RWPE2 (cell line): ENCODE measurements around the gene DRC1.
A peak's percentile ranks its signal among the peaks of the same experiment; 100 is the strongest.

Source experiments
- ATAC-seq: fragments of 200-7000 bp; cut with Tn5 transposase; 3 replicates; pipeline ENCODE4 v1.9.1; 2021; ENCODE audit warnings: low read depth
- DNase-seq: peaks from one replicate; pipeline ENCODE4 v3.0.0-alpha.2; 2020; ENCODE audit warnings: low spot score
- H3K27ac ChIP-seq: fragments of 450-650 bp; 2 replicates; pipeline ENCODE4 v1.5.1; 2017; ENCODE audit warnings: mild to moderate bottlenecking; ENCODE audit not compliant: poor library complexity, severe bottlenecking
- H3K27me3 ChIP-seq: fragments of 250-450 bp; sonication (Bioruptor Pico); 2 replicates; pipeline ENCODE4 v1.5.1; 2021; ENCODE audit warnings: mild to moderate bottlenecking, moderate library complexity; ENCODE audit not compliant: insufficient read depth, poor library complexity, severe bottlenecking
- H3K36me3 ChIP-seq: fragments of 250-450 bp; sonication (Bioruptor Pico); 2 replicates; pipeline ENCODE4 v1.5.1; 2020; ENCODE audit warnings: low read depth, mild to moderate bottlenecking, moderate library complexity
- H3K4me1 ChIP-seq: fragments of 250-450 bp; sonication (Bioruptor Pico); 2 replicates; pipeline ENCODE4 v1.5.1; 2021; ENCODE audit warnings: mild to moderate bottlenecking, moderate library complexity; ENCODE audit not compliant: insufficient read depth, poor library complexity, severe bottlenecking
- H3K4me3 ChIP-seq: fragments of 250-450 bp; sonication (Bioruptor Pico); 2 replicates; pipeline ENCODE4 v1.5.1; 2021; ENCODE audit warnings: mild to moderate bottlenecking, moderate library complexity; ENCODE audit not compliant: severe bottlenecking
- H3K9me3 ChIP-seq: fragments of 250-450 bp; sonication (Bioruptor Pico); 2 replicates; pipeline ENCODE4 v1.5.1; 2021; ENCODE audit warnings: mild to moderate bottlenecking, moderate library complexity; ENCODE audit not compliant: severe bottlenecking
- TF ChIP-seq, protein P1 (sequence below): fragments of 450-650 bp; IDR thresholded peaks from one replicate; pipeline ENCODE4 v1.5.1; 2017; ENCODE audit warnings: mild to moderate bottlenecking, moderate library complexity; ENCODE audit not compliant: poor library complexity, severe bottlenecking

The DRC1 gene

DNA sequence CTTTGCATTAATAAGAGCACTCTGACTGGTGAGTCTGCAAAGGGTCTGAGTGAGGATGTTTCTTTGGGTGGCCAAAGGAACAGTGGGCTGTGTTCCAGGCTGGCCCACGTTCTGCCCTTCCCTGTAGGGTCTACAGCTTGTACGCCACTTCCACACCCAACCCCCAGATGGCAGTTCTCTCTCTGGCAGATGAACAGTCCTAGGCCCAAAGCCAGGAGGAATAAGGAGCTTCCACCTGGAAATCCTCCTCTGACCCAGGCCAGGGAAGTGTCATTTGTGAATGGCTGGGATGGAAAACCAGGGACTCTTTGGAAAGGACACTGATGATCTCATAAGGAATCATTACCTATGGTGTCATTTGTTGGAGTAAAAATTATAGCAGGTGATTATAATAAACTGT, 69.6 kb downstream of the DRC1 start:
- no peaks in the 10 kb centered on the region for H3K36me3 ChIP-seq
- TF ChIP-seq, protein P1, sequence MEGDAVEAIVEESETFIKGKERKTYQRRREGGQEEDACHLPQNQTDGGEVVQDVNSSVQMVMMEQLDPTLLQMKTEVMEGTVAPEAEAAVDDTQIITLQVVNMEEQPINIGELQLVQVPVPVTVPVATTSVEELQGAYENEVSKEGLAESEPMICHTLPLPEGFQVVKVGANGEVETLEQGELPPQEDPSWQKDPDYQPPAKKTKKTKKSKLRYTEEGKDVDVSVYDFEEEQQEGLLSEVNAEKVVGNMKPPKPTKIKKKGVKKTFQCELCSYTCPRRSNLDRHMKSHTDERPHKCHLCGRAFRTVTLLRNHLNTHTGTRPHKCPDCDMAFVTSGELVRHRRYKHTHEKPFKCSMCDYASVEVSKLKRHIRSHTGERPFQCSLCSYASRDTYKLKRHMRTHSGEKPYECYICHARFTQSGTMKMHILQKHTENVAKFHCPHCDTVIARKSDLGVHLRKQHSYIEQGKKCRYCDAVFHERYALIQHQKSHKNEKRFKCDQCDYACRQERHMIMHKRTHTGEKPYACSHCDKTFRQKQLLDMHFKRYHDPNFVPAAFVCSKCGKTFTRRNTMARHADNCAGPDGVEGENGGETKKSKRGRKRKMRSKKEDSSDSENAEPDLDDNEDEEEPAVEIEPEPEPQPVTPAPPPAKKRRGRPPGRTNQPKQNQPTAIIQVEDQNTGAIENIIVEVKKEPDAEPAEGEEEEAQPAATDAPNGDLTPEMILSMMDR, result no peak
- no peaks in the 10 kb centered on the region for H3K9me3 ChIP-seq
- ATAC-seq (no peak), DNase-seq (no peak)
- H3K4me3 ChIP-seq, result no peak overlapping the region
- H3K27me3 ChIP-seq, result no peaks in the 10 kb centered on the region
- no peaks in the 10 kb centered on the region for H3K4me1 ChIP-seq
- H3K27ac ChIP-seq, result no peak overlapping the region

DNA sequence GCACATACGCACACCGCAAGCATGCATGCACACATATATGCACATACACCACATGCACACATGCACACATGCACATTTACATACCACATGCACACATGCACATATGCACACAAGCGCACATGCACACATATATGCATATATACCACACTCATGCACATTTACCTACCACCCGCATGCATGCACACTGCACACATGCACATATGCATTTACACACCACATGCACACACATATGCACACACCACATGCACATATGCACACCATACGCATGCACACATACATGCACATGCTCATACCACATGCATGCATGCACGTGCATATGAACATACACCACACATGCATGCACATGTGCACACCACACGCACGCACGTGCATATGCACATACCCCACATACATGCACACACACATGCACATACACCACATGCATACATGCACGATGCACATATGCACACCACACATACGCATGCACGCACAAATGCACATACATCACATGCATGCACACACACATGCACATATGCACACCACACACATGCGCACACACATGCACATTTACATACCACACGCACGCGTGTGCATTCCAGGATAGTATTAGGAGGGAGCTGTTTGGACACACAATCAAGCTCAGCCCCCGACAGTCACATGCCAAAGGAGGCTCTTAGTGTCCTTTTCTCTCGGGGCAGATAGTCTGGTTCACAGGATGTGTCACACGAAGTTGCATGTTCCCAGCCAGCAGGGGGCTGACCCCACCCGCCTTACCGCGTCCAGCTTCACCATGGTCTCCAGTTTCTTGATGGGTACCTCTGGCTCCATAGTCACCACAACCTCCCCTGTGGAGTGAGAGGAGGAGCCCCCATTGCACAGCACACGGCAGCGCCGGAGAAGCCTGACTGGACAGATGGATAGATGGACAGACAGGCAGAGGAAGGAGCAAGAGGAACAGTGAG, 70.3 kb downstream of the DRC1 start:
- no peaks in the 10 kb centered on the region for H3K36me3 ChIP-seq
- no peak for DNase-seq
- H3K9me3 ChIP-seq, result no peaks in the 10 kb centered on the region
- H3K4me1 ChIP-seq, result no peaks in the 10 kb centered on the region
- TF ChIP-seq, protein P1, result peak; percentile 13
- H3K27me3 ChIP-seq, result no peaks in the 10 kb centered on the region
- H3K4me3 ChIP-seq, result no peak overlapping the region
- H3K27ac ChIP-seq, result no peak overlapping the region
- ATAC-seq, result no peak

DNA sequence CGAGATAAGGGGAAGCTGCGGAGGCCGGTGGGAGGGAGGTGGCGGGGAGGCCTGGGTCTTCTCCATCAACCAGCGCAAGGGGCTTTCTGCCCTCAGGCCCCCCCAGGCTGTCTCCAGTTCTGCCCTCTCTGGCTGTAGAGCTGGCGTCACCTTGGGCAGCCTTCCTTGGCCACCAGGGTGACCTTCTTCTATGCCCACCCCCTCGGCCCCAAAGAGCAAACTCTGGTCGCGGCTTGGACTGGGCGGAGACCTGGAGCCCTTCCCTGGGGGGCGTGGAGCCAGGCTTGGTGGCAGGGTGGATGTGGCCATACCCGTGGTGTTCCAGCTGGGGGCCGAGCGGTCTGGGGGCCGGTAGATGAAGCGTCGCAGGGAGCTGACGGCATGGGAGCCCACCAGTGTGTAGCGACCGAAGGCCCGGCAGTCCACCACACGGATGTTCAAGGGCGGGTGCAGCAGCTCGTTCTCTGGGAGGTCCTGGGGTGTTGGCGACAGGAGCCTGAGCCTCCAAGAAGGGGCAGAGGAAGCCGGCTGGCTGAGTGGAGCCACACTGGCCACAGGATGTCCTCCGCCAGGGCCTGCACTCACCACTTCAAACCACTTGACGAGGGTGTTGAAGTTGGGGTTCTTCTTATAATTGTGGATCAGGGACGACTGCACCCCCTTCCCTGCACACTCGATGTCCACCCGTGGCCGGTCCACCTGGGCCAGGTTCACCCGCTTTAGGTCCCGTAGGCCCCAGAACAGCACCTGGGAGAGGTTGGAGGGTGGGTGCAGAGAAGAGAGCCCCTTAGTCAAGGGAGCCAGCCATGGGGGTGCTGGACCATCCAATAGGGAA, 71.3 kb downstream of the DRC1 start:
- no peak overlapping the region for H3K4me3 ChIP-seq
- no peak for DNase-seq
- TF ChIP-seq, protein P1, result no peak
- no peak overlapping the region for H3K27ac ChIP-seq
- H3K27me3 ChIP-seq, result no peaks in the 10 kb centered on the region
- no peaks in the 10 kb centered on the region for H3K36me3 ChIP-seq
- no peak for ATAC-seq
- no peaks in the 10 kb centered on the region for H3K4me1 ChIP-seq
- no peaks in the 10 kb centered on the region for H3K9me3 ChIP-seq

DNA sequence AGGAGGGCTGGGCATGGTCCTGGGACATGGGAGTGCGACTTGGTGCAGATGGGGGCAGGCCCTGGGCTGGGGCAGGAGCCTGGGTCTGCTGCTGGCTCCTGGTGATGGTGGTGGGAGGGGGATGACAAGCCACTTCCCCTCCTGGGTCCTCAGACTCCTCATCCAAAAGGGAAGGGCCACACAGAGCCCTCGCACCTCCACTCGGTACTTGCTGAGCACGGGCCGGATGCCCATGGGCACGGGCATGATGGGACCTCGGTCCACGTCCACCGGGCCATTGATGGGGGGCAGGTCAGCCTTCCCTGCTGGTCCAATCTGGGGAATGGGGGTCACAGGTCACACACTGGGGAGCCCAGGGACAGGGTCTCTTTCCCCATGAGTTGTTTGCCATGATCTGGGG, 72.1 kb downstream of the DRC1 start:
- Histone ChIP-seq H3K9me3 (no peaks in the 10 kb centered on the region), H3K36me3 (no peaks in the 10 kb centered on the region), H3K27me3 (no peaks in the 10 kb centered on the region), H3K4me3 (no peak overlapping the region), H3K4me1 (no peaks in the 10 kb centered on the region), H3K27ac (no peak overlapping the region)
- TF ChIP-seq, protein P1, result no peak
- DNase-seq (no peak), ATAC-seq (no peak)
